Common myeloid progenitor, CD34-positive (primary cell): Measurements from ENCODE around the gene RPTOR.
"Not testable (repeated sequence)": the region's sequence is repeated elsewhere in the genome, so short reads cannot be mapped to it uniquely, and the experiment has no call there.

Experiments
- CTCF ChIA-PET: fragments of 350-600 bp; sonication (Branson Sonifier 250); formaldehyde crosslinking; loops from one replicate; lab custom pipeline; 2021; ENCODE audit warnings: antibody characterized with exemption; lab: Charles Lee
- POLR2A ChIA-PET: fragments of 350-600 bp; sonication (Branson Sonifier 250); formaldehyde crosslinking; loops from one replicate; lab custom pipeline; 2021; ENCODE audit warnings: antibody characterized with exemption; lab: Charles Lee
- DNase-seq, 3 donors: peaks; one replicate each; pipeline versions ENCODE4 v3.0.0 to v3.0.0-alpha.2; 2013
- H3K27ac ChIP-seq, 2 experiments: 1 replicate in 1 of 2; 2 replicates in 1 of 2; pipeline ENCODE4 v1.7.0; 2013; ENCODE audit warnings: inconsistent platforms in 2 of 2, low read length in 2 of 2, mild to moderate bottlenecking in 2 of 2, low read depth in 1 of 2, moderate library complexity in 1 of 2; ENCODE audit not compliant: severe bottlenecking in 2 of 2, insufficient read depth in 1 of 2, poor library complexity in 1 of 2
- H3K27me3 ChIP-seq, 5 experiments: replicated peaks in 2 of 5; 1 replicate in 3 of 5; 2 replicates in 2 of 5; pipeline versions ENCODE4 v1.6.1 to v1.7.0; 2013; ENCODE audit warnings: low read length in 4 of 5, mild to moderate bottlenecking in 2 of 5, moderate library complexity in 2 of 5, inconsistent platforms in 1 of 5; ENCODE audit not compliant: insufficient read depth in 5 of 5, control insufficient read depth in 4 of 5
- H3K36me3 ChIP-seq, 4 experiments: 1 replicate in 2 of 4; 2 replicates in 2 of 4; pipeline versions ENCODE4 v1.6.1 to v1.7.0; 2013; ENCODE audit warnings: low read length in 3 of 4, control low read depth in 1 of 4, mild to moderate bottlenecking in 1 of 4; ENCODE audit not compliant: control insufficient read depth in 4 of 4, insufficient read depth in 4 of 4
- H3K4me1 ChIP-seq, 4 experiments: 1 replicate in 3 of 4; 2 replicates in 1 of 4; pipeline versions ENCODE4 v1.6.1 to v1.7.1; 2013; ENCODE audit warnings: low read length in 3 of 4, mild to moderate bottlenecking in 3 of 4, control low read depth in 1 of 4, inconsistent platforms in 1 of 4, moderate library complexity in 1 of 4; ENCODE audit not compliant: control insufficient read depth in 4 of 4, insufficient read depth in 4 of 4; ENCODE audit errors: control extremely low read depth in 1 of 4
- H3K4me3 ChIP-seq, 7 experiments: 1 replicate in 4 of 7; 2 replicates in 3 of 7; pipeline versions ENCODE4 v1.5.1 to v1.7.0; 2013; ENCODE audit warnings: mild to moderate bottlenecking in 7 of 7, low read length in 6 of 7, moderate library complexity in 6 of 7, inconsistent platforms in 2 of 7, low read depth in 2 of 7, control low read depth in 1 of 7; ENCODE audit not compliant: insufficient read depth in 4 of 7, control insufficient read depth in 1 of 7; ENCODE audit errors: extremely low read depth in 1 of 7
- H3K9me3 ChIP-seq, 5 experiments: 1 replicate in 4 of 5; 2 replicates in 1 of 5; pipeline versions ENCODE4 v1.6.1 to v1.7.1; 2013; ENCODE audit warnings: low read length in 4 of 5, mild to moderate bottlenecking in 2 of 5, inconsistent platforms in 1 of 5, low read depth in 1 of 5, moderate library complexity in 1 of 5; ENCODE audit not compliant: control insufficient read depth in 4 of 5, insufficient read depth in 2 of 5; ENCODE audit errors: control extremely low read depth in 1 of 5
- WGBS: methylation state at CpG from one replicate; pipeline ENCODE4 v1.1.5; 2013; ENCODE audit not compliant: insufficient coverage; 5-methylcytosine and 5-hydroxymethylcytosine counted together

The RPTOR gene

DNA sequence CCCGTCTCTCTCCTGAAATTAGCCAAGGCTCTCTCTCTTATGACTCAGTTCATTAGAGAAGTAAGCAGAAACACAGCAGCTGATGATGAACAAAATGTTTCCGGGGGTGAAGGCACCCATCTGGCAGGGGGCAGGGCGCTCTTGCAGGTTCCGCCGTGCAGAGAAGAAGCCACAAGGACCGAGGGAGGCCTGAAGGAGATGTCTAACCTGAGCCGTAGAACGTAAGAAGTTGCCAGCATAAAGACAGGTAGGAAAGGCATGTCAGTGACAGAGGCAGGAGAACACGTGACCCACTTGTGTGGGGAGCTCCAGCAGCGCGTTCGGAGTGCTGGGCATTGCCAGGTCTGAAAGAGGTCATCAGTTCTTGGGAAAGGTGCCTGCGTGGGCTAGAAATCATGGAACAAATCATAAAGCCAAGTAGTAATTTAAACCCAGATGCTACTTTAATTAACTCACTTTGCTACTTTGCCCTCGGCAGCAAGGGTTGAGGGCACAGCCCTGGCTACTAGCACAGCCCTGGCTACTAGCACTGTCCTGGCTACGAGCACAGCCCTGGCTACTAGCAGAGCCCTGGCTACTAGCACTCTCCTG, 198.6 kb downstream of the RPTOR start:
- ChIA-PET CTCF (no interaction called here), POLR2A (no interaction called here)
- H3K27ac ChIP-seq = no peak overlapping the region
- DNase-seq = no peak
- peaks cover 0 to 15% (median 4%) of the 10 kb centered on the region in 4 experiments for H3K36me3 ChIP-seq
- H3K4me1 ChIP-seq = peaks cover 7 to 13% (median 9%) of the 10 kb centered on the region in 4 experiments
- 96% methylated on average over 13 of the region's 15 CpGs for whole genome bisulfite sequencing
- H3K4me3 ChIP-seq = no peak overlapping the region
- H3K9me3 ChIP-seq = peaks cover 0 to 4% (median 0%) of the 10 kb centered on the region in 5 experiments
- no peaks in the 10 kb centered on the region for H3K27me3 ChIP-seq

DNA sequence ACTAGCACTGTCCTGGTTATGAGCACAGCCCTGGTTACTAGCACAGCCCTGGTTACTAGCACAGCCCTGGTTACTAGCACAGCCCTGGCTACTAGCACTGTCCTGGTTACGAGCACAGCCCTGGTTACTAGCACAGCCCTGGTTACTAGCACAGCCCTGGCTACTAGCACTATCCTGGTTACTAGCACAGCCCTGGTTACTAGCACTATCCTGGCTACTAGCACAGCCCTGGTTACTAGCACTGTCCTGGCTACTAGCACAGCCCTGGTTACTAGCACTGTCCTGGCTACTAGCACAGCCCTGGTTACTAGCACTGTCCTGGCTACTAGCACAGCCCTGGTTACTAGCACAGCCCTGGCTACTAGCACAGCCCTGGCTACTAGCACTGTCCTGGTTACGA, 199.3 kb downstream of the RPTOR start:
- H3K9me3 ChIP-seq, H3K4me3 ChIP-seq, CTCF ChIA-PET, H3K27ac ChIP-seq, H3K27me3 ChIP-seq, POLR2A ChIA-PET, H3K4me1 ChIP-seq, DNase-seq: not testable (repeated sequence)
- peaks cover 0 to 15% (median 4%) of the 10 kb centered on the region in 4 experiments for H3K36me3 ChIP-seq
- no CpG with 5 or more reads among the region's 2 CpGs for WGBS

DNA sequence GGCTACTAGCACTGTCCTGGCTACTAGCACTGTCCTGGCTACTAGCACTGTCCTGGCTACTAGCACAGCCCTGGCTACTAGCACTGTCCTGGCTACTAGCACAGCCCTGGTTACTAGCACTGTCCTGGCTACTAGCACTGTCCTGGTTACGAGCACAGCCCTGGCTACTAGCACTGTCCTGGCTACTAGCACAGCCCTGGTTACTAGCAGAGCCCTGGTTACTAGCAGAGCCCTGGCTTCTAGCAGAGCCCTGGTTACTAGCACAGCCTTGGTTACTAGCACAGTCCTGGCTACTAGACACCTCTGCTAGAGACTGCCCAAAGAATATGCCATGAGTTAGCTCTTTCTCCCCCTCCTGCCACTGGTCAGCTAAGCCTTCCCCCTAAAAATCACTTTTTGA, 200.1 kb downstream of the RPTOR start:
- H3K27ac ChIP-seq, H3K9me3 ChIP-seq, H3K4me1 ChIP-seq, POLR2A ChIA-PET, DNase-seq, H3K27me3 ChIP-seq, H3K4me3 ChIP-seq: not testable (repeated sequence)
- CTCF ChIA-PET = interaction anchor here (0.7 to 1.0 kb wide), 2 partner anchors 9 to 19 kb away, joined by 3 read pairs; no protein-coding TSS in a partner anchor
- H3K36me3 ChIP-seq = peaks cover 0 to 15% (median 4%) of the 10 kb centered on the region in 4 experiments
- no CpG with 5 or more reads among the region's 1 CpG for WGBS

DNA sequence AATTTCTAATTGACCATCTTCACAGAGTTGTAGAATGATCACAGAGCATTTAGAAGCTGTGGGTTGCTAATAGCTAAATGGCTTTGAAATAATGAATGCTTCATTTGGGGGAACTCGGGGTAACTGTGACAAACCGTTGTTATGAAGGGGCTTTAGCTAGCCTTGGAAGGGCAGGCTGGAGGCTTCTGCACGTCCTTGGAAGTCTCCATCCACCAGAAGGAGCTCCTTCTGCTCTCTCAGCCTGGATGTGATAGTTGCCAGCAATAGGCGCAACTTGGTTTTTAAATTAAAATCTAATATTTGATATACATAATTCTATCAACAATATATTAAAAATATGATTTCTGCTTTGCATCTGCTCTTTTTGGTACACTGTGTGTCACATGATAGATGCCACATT, 200.5 kb downstream of the RPTOR start:
- WGBS = 100% methylated on average over 3 of the region's 4 CpGs
- no peak overlapping the region for H3K4me3 ChIP-seq
- ChIA-PET CTCF (interaction anchor here (0.7 to 1.0 kb wide), 2 partner anchors 9 to 18 kb away, joined by 3 read pairs; no protein-coding TSS in a partner anchor), POLR2A (no interaction called here)
- no peak for DNase-seq
- peaks cover 0 to 4% (median 0%) of the 10 kb centered on the region in 5 experiments for H3K9me3 ChIP-seq
- no peak overlapping the region for H3K27ac ChIP-seq
- no peaks in the 10 kb centered on the region for H3K27me3 ChIP-seq
- peaks cover 0 to 15% (median 4%) of the 10 kb centered on the region in 4 experiments for H3K36me3 ChIP-seq
- H3K4me1 ChIP-seq = peaks cover 0 to 9% (median 8%) of the 10 kb centered on the region in 4 experiments

DNA sequence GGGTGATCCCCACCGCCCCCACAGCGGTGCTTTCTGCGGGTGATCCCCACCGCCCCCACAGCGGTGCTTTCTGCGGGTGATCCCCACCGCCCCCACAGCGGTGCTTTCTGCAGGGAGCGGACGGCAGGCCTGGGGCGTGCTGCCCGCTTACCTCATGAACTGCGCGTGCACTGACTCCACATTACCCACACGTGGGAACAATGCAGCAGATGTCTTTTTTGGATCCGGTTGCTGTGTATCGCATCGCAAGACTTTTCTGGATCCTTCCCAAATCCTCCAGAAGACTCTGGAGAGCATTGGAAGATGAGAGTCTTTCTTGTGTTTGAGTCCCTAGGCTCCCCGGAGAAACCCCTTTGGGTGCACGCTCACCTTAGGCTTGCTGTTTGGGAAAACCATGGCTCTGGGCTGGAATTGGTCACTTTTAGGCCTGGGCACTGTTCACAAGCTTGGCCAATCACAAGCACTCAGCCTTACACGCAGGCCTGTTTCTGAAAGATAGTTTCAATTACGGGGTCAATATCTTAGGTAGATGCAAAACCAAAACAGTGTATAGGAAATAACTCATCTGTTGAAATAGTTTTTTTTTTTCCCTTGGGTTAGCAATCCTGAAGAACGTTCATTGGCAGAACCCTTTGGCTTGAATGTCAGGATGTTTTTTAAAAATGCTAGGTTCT, 201.8 kb downstream of the RPTOR start:
- Histone ChIP-seq H3K4me1 (peaks cover 0 to 18% (median 12%) of the 10 kb centered on the region in 4 experiments), H3K9me3 (no peaks in the 10 kb centered on the region), H3K27ac (no peak overlapping the region), H3K4me3 (no peak overlapping the region), H3K27me3 (no peaks in the 10 kb centered on the region), H3K36me3 (peaks cover 0 to 10% (median 4%) of the 10 kb centered on the region in 4 experiments)
- ChIA-PET POLR2A (no interaction called here), CTCF (no interaction called here)
- WGBS = 97% methylated on average over 7 of the region's 23 CpGs
- DNase-seq = no peak

DNA sequence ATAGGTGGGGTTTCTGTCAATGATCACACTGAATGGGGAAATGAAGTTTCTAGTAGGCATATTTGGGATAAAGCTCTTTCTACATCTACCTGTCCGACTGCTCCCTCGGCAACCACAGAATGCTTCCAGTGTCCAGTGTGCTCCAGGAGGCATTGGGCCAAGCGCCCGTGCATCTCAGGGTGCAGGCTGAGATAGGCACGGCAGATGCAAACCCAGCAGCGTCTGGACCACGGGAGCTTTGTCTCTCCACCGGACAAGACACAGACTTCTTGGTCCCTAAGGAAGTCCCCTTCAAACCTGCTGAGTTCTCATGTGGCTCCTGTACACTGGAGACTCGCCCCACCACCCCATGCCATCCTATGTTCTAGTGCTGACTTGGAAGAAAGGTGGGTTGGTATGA, 202.8 kb downstream of the RPTOR start:
- Histone ChIP-seq H3K4me1 (peaks cover 1 to 29% (median 21%) of the 10 kb centered on the region in 4 experiments), H3K36me3 (peaks cover 0 to 3% (median 2%) of the 10 kb centered on the region in 4 experiments)

DNA sequence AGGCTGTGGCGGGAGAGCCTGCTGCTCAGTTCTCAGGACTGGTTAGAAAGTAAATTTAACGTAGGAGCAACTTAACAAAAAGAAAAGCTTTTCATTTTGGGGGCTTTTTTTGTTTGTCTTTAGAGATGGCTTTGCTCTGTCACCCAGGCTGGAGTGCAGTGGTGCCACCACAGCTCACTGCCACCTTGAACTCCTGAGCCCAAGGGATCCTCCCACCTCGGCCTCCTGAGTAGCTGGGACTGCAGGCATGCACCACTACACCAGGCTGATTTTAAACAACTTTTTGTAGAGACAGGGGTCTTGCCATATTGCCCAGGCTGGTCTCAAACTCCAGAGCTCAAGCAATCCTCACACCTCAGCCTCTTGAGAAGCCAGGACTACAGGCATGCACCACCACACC, 205.0 kb downstream of the RPTOR start:
- no peak for DNase-seq
- no peaks in the 10 kb centered on the region for H3K9me3 ChIP-seq
- WGBS = 100% methylated on average over 2 of the region's 3 CpGs
- POLR2A ChIA-PET = no interaction called here
- peaks cover 0 to 11% (median 6%) of the 10 kb centered on the region in 4 experiments for H3K36me3 ChIP-seq
- no peaks in the 10 kb centered on the region for H3K27me3 ChIP-seq
- CTCF ChIA-PET = no interaction called here
- H3K27ac ChIP-seq = no peak overlapping the region
- H3K4me3 ChIP-seq = peak overlapping the region in 1 of 7 experiments; percentile 60
- peaks cover 2 to 36% (median 23%) of the 10 kb centered on the region in 4 experiments for H3K4me1 ChIP-seq

More for the DNA sequence above, 202.8 kb downstream of the RPTOR start:
- Histone ChIP-seq H3K4me3 (no peak overlapping the region), H3K9me3 (no peaks in the 10 kb centered on the region), H3K27me3 (no peaks in the 10 kb centered on the region), H3K27ac (no peak overlapping the region)
- DNase-seq = no peak
- CTCF ChIA-PET = no interaction called here
- 91% methylated on average over 8 of the region's 9 CpGs for WGBS
- POLR2A ChIA-PET = no interaction called here
